ENCODE data around the gene ATG3. TPM values are rescaled to one million over a fixed set of nuclear protein-coding genes. Genes with fewer than 3 reads are reported as not detected.
"Not testable (repeated sequence)": the region's sequence is repeated elsewhere in the genome, so short reads cannot be mapped to it uniquely, and the experiment has no call there.

ATG3 gene
- total RNA-seq, 2 donors from 2014 or later: 34.6 to 65.3 TPM

DNA sequence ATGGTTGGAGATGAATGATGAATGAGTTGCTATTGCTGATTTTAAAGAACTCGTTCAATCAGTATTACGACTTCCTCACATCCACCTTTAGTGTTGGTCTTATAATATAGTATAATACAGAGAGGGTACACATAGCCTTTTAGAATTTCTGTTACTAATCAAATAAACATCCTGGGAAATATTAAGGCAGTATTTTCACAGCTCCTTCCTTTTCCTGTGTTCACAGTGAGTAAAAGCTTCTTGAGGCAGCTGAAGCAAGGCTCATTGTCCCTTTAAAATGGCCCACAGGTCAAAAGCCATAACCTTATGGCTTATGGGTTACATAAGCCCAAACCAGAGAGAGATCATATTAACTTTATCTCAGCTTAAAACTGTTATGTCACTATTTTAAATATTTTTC, 61.1 kb downstream of the ATG3 start:
- Mint-ChIP-seq H3K27ac (peak overlapping the region; percentile 91), H3K27me3 (no peaks in the 10 kb centered on the region), H3K4me3 (peak overlapping the region; percentile 95), H3K9me3 (no peaks in the 10 kb centered on the region), H3K4me1 (peaks cover 16% of the 10 kb centered on the region), H3K36me3 (ENCODE audit: low read depth) (no peaks in the 10 kb centered on the region)
- no peak for ATAC-seq (replicated peaks)

DNA sequence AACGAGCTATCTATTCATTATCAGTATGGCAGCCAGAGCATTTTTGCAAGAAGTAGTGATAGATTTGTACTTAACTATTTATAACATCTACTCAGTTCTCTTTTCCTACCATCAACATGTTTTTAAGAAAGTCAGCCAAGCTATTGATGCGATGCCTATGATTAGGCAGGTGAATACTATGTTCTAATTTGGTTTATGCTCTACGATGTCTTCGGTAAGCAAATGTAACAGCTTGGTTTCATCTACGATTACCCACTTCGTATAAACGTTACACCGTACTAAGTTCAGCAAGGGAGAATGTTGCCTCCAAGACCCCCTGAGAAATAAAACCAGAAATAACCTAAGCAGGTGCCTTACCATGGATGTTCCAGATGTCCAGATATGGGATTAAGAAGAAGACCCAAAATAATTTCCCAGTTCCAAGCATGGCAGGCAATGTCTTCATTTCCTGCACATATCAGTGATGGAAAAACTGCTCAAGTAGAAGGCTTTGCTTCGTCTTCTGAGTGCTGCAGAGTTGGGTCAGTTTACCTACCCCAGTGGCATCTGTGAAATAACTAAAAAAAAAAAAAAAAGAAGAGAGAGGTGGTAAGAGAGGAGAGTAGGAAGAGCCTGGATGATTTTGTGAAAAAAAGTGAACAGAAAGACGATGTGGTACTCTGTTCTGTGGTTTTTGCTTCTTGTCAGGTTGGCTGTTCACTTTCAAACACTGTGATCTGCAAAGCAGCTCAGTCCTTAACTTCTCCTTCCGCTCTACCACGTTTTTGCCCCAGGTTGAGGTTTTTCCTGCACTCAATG, 62.6 kb downstream of the ATG3 start, which contains the start of gene BTLA:
Gene BTLA (minus strand): TSS at position 559 of the 798 bp plus-strand sequence. CDS start 114 bp downstream, at position 445.
- peak; percentile 58 for ATAC-seq (replicated peaks)
- H3K9me3 Mint-ChIP-seq: no peaks in the 10 kb centered on the region
- no peaks in the 10 kb centered on the region for H3K27me3 Mint-ChIP-seq
- H3K27ac Mint-ChIP-seq: peak within 1 kb of the TSS; percentile 91
- H3K4me1 Mint-ChIP-seq: peaks cover 28% of the 10 kb centered on the region
- peak within 1 kb of the TSS; percentile 95 for H3K4me3 Mint-ChIP-seq
- H3K36me3 Mint-ChIP-seq (ENCODE audit: low read depth): peaks cover 6% of the 10 kb centered on the region

DNA sequence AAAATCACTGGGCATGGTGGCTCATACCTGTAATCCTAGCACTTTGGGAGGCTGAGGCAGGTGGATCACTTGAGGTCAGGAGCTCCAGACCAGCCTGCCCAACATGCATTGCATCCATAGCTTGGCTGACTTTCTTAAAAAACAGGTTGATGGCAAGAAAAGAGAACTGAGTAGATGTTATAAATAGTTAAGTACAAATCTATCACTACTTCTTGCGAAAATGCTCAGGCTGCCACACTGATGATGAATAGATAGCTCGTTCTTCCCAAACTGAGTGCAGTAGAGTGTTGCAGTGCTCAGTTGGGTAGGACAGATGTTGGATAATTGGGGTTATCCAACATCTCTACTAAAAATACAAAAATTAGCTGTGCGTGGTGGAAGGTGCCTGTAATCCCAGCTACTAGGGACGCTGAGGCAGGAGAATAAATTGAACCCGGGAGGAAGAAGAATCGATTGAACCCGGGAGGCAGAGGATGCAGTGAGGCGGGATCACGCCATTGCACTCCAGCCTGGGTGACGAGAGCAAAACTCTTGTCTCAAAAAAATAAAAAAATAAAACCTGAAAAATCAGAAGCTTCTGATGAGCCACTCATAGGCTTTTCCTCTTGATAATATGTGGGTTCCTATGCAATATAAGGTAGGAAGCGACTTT, 63.7 kb downstream of the ATG3 start:
- Mint-ChIP-seq H3K9me3 (no peaks in the 10 kb centered on the region), H3K36me3 (ENCODE audit: low read depth) (peaks cover 8% of the 10 kb centered on the region), H3K4me3 (peak overlapping the region; percentile 95), H3K4me1 (peaks cover 34% of the 10 kb centered on the region), H3K27ac (peak overlapping the region; percentile 91), H3K27me3 (no peaks in the 10 kb centered on the region)
- ATAC-seq (replicated peaks): peak; percentile 30

DNA sequence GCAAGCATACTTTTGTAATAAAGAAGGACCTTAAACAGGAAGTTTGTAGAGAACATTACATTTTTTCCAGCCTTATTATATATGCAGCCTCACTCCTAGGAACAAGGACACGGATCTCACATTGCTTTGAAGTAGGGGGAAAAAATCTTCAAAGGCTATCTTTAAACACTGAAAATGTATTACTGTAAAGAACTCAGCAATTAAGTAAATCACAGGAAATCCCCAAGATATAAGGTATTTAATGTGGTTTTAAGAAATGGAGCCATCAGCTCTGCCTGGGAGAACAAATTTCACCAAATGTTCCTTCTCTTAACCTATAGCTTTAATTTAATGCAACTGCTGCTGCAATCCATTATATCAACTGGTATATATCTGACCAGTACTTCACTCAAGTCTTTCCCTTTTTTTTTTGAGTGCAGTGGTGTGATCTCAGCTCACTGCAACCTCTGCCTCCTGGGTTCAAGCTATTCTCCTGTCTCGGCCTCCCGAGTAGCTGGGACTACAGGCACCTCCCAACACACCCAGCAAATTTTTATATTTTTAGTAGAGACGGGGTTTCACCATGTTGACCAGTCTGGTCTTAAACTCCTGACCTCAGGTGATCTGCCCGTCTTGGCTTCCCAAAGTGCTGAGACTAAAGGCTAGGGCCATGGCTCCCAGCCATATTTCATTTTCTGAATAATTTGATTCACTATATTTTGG, 65.2 kb downstream of the ATG3 start:
- Mint-ChIP-seq H3K36me3 (ENCODE audit: low read depth) (peaks cover 8% of the 10 kb centered on the region), H3K27me3 (no peaks in the 10 kb centered on the region), H3K9me3 (no peaks in the 10 kb centered on the region), H3K4me1 (peaks cover 49% of the 10 kb centered on the region), H3K27ac (peak overlapping the region; percentile 84), H3K4me3 (peak overlapping the region; percentile 95)
- ATAC-seq (replicated peaks): no peak

DNA sequence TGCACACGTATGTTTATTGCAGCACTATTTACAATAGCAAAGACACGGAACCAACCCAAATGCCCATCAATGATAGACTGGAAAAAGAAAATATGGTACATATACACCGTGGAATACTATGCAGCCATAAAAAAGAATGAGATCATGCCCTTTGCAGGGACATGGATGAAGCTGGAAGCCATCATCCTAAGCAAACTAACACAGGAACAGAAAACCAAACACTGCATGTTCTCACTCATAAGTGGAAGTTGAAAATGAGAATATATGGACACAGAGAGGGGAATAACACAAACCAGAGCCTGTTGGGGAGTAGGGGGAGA, 67.4 kb downstream of the ATG3 start:
- Mint-ChIP-seq H3K4me3 (peak overlapping the region; percentile 95), H3K36me3 (ENCODE audit: low read depth) (peaks cover 12% of the 10 kb centered on the region), H3K27ac (peak overlapping the region; percentile 85), H3K4me1 (peaks cover 59% of the 10 kb centered on the region)
- H3K27me3 Mint-ChIP-seq; ATAC-seq (replicated peaks); H3K9me3 Mint-ChIP-seq: not testable (repeated sequence)

DNA sequence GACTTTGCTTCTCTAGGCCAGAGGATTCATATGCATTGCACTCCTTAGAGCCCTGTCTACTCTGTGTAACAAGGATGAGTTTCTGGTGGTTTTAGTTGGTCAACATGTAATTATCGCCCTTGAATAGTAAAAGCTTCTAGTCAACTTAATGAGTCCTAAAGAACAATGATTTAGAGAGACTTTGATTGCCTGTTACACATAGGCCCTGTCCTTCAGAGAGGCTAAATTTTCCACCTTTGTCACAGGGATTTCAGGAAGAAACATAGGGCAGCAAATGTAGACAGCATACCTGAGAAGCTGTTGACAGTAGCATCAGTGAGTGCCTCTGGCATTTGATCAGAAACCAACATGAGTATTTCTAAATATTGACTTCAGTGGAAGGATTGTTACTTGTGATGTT, 69.6 kb downstream of the ATG3 start:
- Mint-ChIP-seq H3K27ac (peak overlapping the region; percentile 85), H3K9me3 (no peaks in the 10 kb centered on the region), H3K4me3 (peak overlapping the region; percentile 95), H3K36me3 (ENCODE audit: low read depth) (peaks cover 20% of the 10 kb centered on the region), H3K27me3 (no peaks in the 10 kb centered on the region), H3K4me1 (peaks cover 66% of the 10 kb centered on the region)
- no peak for ATAC-seq (replicated peaks)

DNA sequence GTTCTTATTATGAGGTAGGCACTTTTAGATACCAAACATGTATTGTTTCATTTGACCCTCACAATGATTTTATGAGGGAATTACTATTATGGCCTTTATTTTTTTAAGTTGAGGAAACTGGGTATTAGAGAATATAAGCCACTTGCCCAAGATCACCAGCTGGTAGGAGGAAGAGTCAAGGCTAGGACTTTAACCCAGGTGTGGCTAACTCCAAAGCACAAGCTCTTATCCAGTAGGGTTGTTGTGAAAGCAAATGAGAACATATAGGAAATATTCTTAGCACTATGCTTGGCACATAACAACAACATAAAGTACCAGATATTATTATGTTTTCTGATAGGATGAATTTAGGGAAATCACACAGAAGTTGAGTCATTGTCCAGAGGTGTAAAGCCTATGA, 70.4 kb downstream of the ATG3 start:
- no peaks in the 10 kb centered on the region for H3K9me3 Mint-ChIP-seq
- H3K36me3 Mint-ChIP-seq (ENCODE audit: low read depth): peaks cover 20% of the 10 kb centered on the region
- H3K27ac Mint-ChIP-seq: peak overlapping the region; percentile 85
- H3K4me1 Mint-ChIP-seq: peaks cover 66% of the 10 kb centered on the region
- H3K27me3 Mint-ChIP-seq: no peaks in the 10 kb centered on the region
- ATAC-seq (replicated peaks): peak; percentile 10
- peak overlapping the region; percentile 95 for H3K4me3 Mint-ChIP-seq

DNA sequence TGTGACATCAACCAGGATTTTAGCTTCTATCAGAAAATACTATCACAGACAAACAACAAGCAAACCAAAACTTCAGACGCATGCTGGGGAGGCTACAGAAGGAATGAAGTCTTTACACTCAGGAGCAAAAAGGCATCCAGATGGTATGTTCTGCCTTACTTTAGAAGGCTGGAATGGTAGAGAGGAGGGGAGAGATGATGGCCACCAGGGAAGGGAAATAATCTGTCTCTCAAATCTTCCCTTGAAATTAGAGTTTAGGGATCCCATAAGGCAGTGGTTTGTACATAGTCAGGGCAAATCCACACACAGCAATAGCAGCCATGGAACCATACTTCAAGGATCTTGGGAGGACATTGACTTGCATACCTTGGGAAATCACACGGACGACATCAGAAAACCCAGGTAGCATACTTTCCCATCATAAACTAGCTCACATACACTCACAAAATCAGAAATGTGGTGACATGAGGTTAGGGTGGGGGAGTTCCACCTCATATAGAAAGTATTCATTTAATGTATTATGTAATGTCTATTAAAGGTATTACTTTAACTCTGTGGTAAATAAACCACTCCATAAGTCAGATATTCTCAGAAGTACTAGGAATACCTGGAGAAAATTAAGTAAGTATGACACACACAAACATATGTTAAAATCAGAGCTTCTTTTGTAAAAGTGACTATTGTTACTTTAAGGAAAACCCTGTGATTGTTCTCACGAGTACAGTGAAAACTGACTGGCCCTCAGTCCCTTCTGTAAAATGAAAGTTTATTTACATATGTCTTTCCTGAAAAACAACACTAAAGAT, 71.9 kb downstream of the ATG3 start:
- H3K27me3 Mint-ChIP-seq: no peaks in the 10 kb centered on the region
- H3K9me3 Mint-ChIP-seq: no peaks in the 10 kb centered on the region
- H3K36me3 Mint-ChIP-seq (ENCODE audit: low read depth): peaks cover 20% of the 10 kb centered on the region
- peak; percentile 59 for ATAC-seq (replicated peaks)
- H3K4me1 Mint-ChIP-seq: peaks cover 52% of the 10 kb centered on the region
- peak overlapping the region; percentile 95 for H3K4me3 Mint-ChIP-seq
- H3K27ac Mint-ChIP-seq: peak overlapping the region; percentile 85

DNA sequence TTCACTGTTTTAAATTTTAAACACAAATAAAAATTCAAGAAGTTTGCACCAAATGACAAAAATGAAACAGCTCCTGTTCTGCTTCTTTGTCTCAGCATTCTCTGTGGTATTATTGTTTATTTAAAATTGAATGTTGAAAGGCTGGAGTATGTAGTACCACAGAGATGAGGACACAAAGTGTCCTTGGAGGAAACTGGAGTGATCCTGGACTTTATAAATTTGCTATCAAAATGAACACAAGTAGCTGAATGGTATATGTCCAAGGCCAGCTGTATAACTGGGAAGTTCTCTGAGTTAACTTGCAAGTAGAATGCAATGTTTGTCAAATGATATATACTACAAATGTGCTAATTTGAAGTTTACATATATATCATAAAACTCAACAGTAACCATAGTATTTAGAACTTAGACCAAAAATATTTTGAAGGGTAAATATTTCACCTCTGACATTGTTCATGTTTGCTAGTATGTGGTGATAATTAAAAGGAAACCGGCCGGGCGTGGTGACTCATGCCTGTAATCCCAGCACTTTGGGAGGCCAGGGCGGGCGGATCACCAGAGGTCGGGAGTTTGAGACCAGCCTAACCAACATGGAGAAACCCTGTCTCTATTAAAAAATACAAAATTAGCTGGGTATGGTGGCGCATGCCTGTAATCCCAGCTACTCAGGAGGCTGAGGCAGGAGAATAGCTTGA, 74.8 kb downstream of the ATG3 start:
- Mint-ChIP-seq H3K36me3 (ENCODE audit: low read depth) (peaks cover 12% of the 10 kb centered on the region), H3K4me1 (peaks cover 49% of the 10 kb centered on the region), H3K9me3 (no peaks in the 10 kb centered on the region), H3K27me3 (no peaks in the 10 kb centered on the region), H3K4me3 (no peak overlapping the region), H3K27ac (no peak overlapping the region)
- ATAC-seq (replicated peaks): no peak

DNA sequence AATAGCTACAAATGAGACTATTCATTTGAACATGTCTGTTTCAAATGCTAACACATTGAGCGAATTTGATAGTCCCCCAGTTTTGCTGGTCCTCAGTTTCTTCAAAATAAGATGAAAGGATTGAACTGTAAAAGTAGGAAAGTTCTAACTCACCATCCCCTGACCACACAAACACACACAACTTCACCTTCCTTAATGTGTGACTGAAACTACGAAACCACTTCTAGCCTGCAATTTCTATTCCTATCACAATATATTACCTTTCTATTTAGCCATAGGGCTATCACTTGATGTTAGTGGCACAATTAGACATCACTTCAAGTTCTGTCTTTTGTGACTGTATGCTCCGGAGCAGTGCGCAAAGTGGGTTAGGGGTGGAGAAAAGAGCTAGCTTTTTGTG, 77.4 kb downstream of the ATG3 start:
- H3K4me3 Mint-ChIP-seq: no peak overlapping the region
- ATAC-seq (replicated peaks): peak; percentile 48
- H3K27me3 Mint-ChIP-seq: no peaks in the 10 kb centered on the region
- no peak overlapping the region for H3K27ac Mint-ChIP-seq
- H3K9me3 Mint-ChIP-seq: no peaks in the 10 kb centered on the region
- peaks cover 44% of the 10 kb centered on the region for H3K4me1 Mint-ChIP-seq
- peaks cover 21% of the 10 kb centered on the region for H3K36me3 Mint-ChIP-seq (ENCODE audit: low read depth)

DNA sequence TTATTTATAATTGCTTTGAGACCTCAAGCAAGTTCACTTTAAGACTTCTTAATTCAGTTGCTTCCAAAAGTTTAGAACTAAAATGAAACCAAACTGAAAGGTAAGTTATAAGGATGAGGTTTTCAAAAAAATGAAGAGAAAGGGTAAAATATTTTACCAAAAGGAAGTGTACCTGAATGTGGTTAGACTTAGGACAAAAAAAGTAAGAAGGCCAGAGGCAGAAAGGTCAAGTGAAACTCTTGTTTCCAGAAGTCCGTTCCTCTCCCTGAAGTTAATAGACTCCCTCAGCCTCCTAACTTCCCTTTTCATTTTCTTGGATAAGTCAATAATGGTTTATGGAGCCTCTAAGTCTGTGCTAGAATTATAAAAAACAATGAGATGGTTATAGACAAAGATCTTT, 79.1 kb downstream of the ATG3 start:
- ATAC-seq (replicated peaks): no peak
- no peaks in the 10 kb centered on the region for H3K9me3 Mint-ChIP-seq
- H3K36me3 Mint-ChIP-seq (ENCODE audit: low read depth): peaks cover 29% of the 10 kb centered on the region
- H3K4me1 Mint-ChIP-seq: peaks cover 42% of the 10 kb centered on the region
- no peaks in the 10 kb centered on the region for H3K27me3 Mint-ChIP-seq
- H3K27ac Mint-ChIP-seq: peak overlapping the region; percentile 55
- H3K4me3 Mint-ChIP-seq: peak overlapping the region; percentile 65

Measured in activated T-helper 17 cell treated with anti-CD3 and anti-CD28 coated beads, Interleukin-2, amount 50 U/mL, for 72 hours (primary cell).